Ovary (tissue), 3 donors: ENCODE results near the gene TLR6.

Source experiments
- CTCF ChIP-seq, 3 donors: fragments of 450-650 bp in 2 of 3; fragments of 200-600 bp in 1 of 3; IDR thresholded peaks; one replicate each; pipeline versions ENCODE4 v1.5.1 to v1.8.0; 2016 to 2022; ENCODE audit warnings: antibody characterized with exemption in 3 of 3, mild to moderate bottlenecking in 1 of 3
- EP300 ChIP-seq: sonication (generic); formaldehyde crosslinking; IDR thresholded peaks from one replicate; pipeline ENCODE4 v1.6.1; 2017; ENCODE audit warnings: antibody characterized with exemption
- POLR2A ChIP-seq: fragments of 450-650 bp; IDR thresholded peaks from one replicate; pipeline ENCODE4 v1.6.1; 2017; ENCODE audit warnings: antibody characterized with exemption, mild to moderate bottlenecking, moderate library complexity
- donor health status: DM: no; HTN: no; CAD: no.

DNA sequence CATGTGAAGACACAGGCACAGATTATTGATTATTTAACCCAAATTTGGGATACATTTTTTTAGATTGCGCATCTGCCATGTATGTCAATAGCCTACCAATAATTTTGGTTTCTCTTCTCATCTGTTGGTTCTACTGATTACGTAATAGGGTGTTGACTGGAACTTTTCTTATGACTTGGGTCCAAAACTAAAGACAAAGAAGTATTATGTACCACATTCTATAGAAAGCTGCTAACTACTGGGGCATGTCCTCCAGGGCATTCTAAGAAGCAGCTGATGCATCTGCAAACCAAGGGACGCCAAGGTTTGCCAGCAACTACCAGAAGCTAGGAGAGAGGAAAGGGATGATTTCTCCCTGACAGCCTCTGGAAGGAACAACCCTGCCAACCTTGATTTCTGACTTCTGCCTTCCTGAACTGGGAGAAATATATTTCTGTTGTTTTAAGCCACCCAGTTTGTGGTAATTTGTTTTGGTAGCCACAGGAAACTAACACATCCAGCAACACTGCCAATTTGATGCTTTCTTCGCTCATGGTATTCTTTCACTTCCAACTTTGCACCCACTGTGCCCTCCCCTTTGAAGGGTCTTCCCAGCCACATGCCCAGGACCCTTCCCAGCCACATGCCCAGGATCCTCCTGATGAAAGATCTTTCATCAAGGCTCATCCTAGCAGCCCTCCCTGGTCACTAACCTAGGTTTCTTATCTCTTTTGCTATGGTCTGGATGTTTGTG lies 36.1 kb downstream of the TLR6 start:
- TF ChIP-seq CTCF (IDR thresholded peaks at IDR 0.05): no peak
- no peak for TF ChIP-seq POLR2A
- TF ChIP-seq EP300: no peak
